Smooth muscle cell of the coronary artery (primary cell): ENCODE data around the gene PMPCB. TPM values are rescaled to one million over a fixed set of nuclear protein-coding genes. Genes with fewer than 3 reads are reported as not detected.

ENCODE experiments used
- total RNA-seq: library from RNA; depleted of rRNA; stranded (reverse); fragments of >200 nt; gene quantifications from 2 replicates; pipeline ENCODE4 v1.2.3, GENCODE V29; 2014; ENCODE audit warnings: low replicate concordance

PMPCB gene
- total RNA-seq, result 42.7 and 51.4 TPM in 2 replicates

DNA sequence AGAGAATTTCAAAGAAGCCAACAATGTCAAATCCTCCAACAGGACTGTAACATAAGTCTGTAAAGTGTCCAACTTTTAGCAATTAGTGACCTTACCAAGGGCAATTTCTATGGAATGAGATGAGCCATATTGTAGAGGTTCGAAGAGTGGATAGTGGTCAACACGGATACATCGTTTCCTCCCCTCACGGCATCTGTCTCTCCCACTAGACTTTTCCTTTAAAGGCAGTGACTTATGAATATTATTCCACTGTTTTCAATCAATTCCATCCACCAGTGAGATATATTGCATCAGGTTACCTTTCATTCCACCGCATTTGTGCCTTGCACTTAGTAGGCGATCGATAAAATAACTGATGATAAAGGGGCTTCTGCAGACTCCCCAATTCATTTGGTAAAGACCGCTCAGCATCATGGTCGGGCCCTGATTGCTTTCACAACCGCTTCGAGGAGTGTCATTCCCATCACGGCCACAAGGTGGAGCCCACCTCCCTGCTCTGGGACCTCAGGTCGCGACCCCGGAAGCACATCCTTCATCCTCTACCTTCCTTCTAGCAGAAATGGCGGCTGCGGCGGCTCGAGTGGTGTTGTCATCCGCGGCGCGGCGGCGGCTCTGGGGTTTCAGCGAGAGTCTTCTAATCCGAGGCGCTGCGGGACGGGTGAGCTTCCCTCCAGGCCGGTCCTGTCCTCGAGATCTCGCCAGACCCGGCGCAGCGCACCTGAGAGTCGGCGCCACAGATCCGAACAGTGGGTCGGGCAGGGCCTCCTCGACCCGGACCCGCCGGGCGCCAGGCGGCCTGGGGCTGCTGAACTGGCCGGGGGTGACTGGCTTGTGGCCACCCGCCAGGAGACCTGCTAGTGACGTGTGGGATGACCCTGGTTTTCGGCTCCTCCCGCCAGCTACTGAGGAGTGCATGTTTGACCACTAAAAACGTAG is at the start of gene PMPCB:
TSS of gene PMPCB (plus strand) at position 535 of the 936 bp plus-strand sequence. CDS start at position 560, 25 bp downstream.

DNA sequence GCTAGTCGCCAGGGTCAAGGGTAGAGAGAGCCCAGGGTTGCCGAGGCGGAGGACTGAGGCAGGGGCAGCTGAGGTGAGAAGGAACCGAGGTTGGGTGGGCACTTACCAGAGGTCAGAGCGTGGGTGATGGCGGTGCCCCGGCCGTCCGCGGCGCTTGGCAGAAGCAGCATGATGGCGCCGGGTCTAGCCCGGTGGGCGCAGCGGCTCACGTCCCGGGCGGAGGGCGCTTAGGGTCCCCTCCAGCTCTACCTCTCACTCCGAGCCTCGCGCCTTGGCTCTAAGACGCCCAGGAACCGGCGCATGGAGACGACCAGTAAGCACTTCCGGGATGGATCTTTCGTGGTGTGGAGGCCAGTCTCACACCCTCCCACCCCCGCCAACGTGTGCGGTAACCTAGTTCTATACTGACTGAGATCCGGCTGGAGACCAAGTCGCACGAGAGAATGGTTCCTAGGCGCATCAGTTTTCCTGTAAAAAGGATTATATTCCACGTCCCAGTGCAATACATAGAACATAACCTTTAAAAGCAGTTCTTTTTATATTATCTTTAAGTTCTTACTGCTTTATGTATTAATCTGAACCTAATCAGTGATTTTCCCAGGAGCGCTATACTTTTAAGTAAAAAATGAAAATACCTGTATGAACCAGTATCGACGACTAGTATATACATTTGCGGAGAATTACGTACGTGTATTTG is 47.4 kb downstream of the PMPCB start, which contains the start of gene DNAJC2:
TSS of gene DNAJC2 (minus strand) at position 315 of the 697 bp plus-strand sequence. CDS start at position 170, 145 bp downstream.

GRCh38 chr7:103347507-103348267 is 50.5 kb downstream of the PMPCB start, which contains the start of gene PSMC2:
Gene PSMC2, plus strand, starts transcription at chr7:103347643. Its CDS starts 69 bp downstream, at chr7:103347712.

Other genes starting within 250 kb of the PMPCB start
- gene FBXL13, start 222.6 kb upstream of the PMPCB start, total RNA-seq, result 1.6 and 9.2 TPM in 2 replicates
- 25.2 and 35.1 TPM in 2 replicates for gene ARMC10, start 222.3 kb upstream of the PMPCB start, total RNA-seq
- 9.8 and 11.6 TPM in 2 replicates for gene NAPEPLD, start 148.3 kb upstream of the PMPCB start, total RNA-seq
- 8.3 and 17.1 TPM in 2 replicates for gene DNAJC2, start 47.3 kb downstream of the PMPCB start, total RNA-seq
- gene PSMC2, start 50.2 kb downstream of the PMPCB start, total RNA-seq, result 191 and 215 TPM in 2 replicates
- gene SLC26A5, start 148.8 kb downstream of the PMPCB start, total RNA-seq, result not detected in 2 replicates